Measurements from ENCODE around the gene COQ5. TPM values are rescaled to one million over a fixed set of nuclear protein-coding genes. Genes with fewer than 3 reads are reported as not detected.

The COQ5 gene
- total and polyA plus RNA-seq, 7 donors: 33.1 to 81.4 (median 52.8) TPM

- Histone ChIP-seq H3K27me3 (ENCODE audit: insufficient read depth in 3 of 3, low read length in 2 of 3) (no peaks in the 10 kb centered on the region), H3K4me3 (no peak overlapping the region), H3K27ac (no peak overlapping the region), H3K9me3 (no peaks in the 10 kb centered on the region), H3K36me3 (ENCODE audit: insufficient read depth in 1 of 2, low read depth in 1 of 2) (no peaks in the 10 kb centered on the region), H3K4me1 (peaks cover 7% of the 10 kb centered on the region)
- DNase-seq (no peak), ATAC-seq (no peak)
- intact Hi-C loops (cut with DNase I): no loop called here
- 75 to 83% (median 75%) methylated on average over 6 of the region's 6 CpGs for WGBS, 3 donors
- no peak for TF ChIP-seq CTCF (IDR thresholded peaks at IDR 0.05)
Measured at GRCh38 chr12:120473807-120474615, 54.9 kb downstream of the COQ5 start.

GRCh38 chr12:120472521-120472920, 56.4 kb downstream of the COQ5 start:
- peaks cover 0 to under 1% of the 10 kb centered on the region in 2 donors for H3K36me3 ChIP-seq (ENCODE audit: insufficient read depth in 1 of 2, low read depth in 1 of 2)
- H3K4me1 ChIP-seq: peaks cover 10% of the 10 kb centered on the region
- no peak overlapping the region for H3K27ac ChIP-seq
- H3K9me3 ChIP-seq: no peaks in the 10 kb centered on the region
- no peak overlapping the region for H3K4me3 ChIP-seq
- intact Hi-C loops (cut with DNase I): no loop called here
- no peak for TF ChIP-seq CTCF (IDR thresholded peaks at IDR 0.05)
- ATAC-seq (no peak), DNase-seq (no peak)
- no peaks in the 10 kb centered on the region for H3K27me3 ChIP-seq (ENCODE audit: insufficient read depth in 3 of 3, low read length in 2 of 3)

GRCh38 chr12:120470150-120470784, 58.7 kb downstream of the COQ5 start:
- Histone ChIP-seq H3K27me3 (ENCODE audit: insufficient read depth in 3 of 3, low read length in 2 of 3) (no peaks in the 10 kb centered on the region), H3K27ac (peak overlapping the region; percentile 93), H3K4me3 (peak overlapping the region; percentile 97), H3K36me3 (ENCODE audit: insufficient read depth in 1 of 2, low read depth in 1 of 2) (peaks cover 9 to 22% of the 10 kb centered on the region in 2 donors), H3K4me1 (peaks cover 20% of the 10 kb centered on the region), H3K9me3 (no peaks in the 10 kb centered on the region)
- ATAC-seq (no peak), DNase-seq (no peak)
- WGBS, 3 donors: 64 to 70% (median 65%) methylated on average over 26 of the region's 26 CpGs
- no peak for TF ChIP-seq CTCF (IDR thresholded peaks at IDR 0.05)
- intact Hi-C loops (cut with DNase I): no loop called here

- peaks cover 20% of the 10 kb centered on the region for H3K4me1 ChIP-seq
- intact Hi-C loops (cut with DNase I): no loop called here
- peak within 1 kb of the TSS; percentile 97 for H3K4me3 ChIP-seq
- DNase-seq (peak; percentile 96 to 98), ATAC-seq (peak; percentile 97)
- H3K27me3 ChIP-seq (ENCODE audit: insufficient read depth in 3 of 3, low read length in 2 of 3): no peaks in the 10 kb centered on the region
- peak within 1 kb of the TSS; percentile 93 for H3K27ac ChIP-seq
- no peaks in the 10 kb centered on the region for H3K9me3 ChIP-seq
- 0 to 1% (median 1%) methylated on average over 66 to 88 of the region's 88 CpGs for WGBS, 3 donors
- peak; percentile 89 for TF ChIP-seq CTCF (IDR thresholded peaks at IDR 0.05)
- H3K36me3 ChIP-seq (ENCODE audit: insufficient read depth in 1 of 2, low read depth in 1 of 2): peaks cover 10 to 29% of the 10 kb centered on the region in 2 donors
Measured at GRCh38 chr12:120469450-120470149, 59.4 kb downstream of the COQ5 start, which contains the start of gene SRSF9. SRSF9 (minus strand) TSS chr12:120469748; CDS start chr12:120469609, 139 bp downstream.

Data from psoas muscle (tissue), 8 donors.